HG03066 (cell line): Measurements from ENCODE around the gene AP2M1.
"Not testable (repeated sequence)": the region's sequence is repeated elsewhere in the genome, so short reads cannot be mapped to it uniquely, and the experiment has no call there.

ENCODE experiments used
- ATAC-seq: cut with Tn5 transposase; IDR thresholded peaks from one replicate; pipeline ENCODE4 v1.9.1; 2021; ENCODE audit warnings: low read depth; ENCODE audit not compliant: unreplicated experiment

AP2M1 gene

GRCh38 chr3:184174646-184175492 is at the start of gene AP2M1:
Gene AP2M1 (plus strand): TSS chr3:184174855. CDS start chr3:184176994, 2,139 bp downstream.
- ATAC-seq, result peak; percentile 98

- no peak for ATAC-seq
These were observed 48.6 kb upstream of the AP2M1 start for GRCh38 chr3:184126006-184126405.

GRCh38 chr3:184129012-184129411 is 45.6 kb upstream of the AP2M1 start:
- no peak for ATAC-seq

GRCh38 chr3:184132945-184133344 is 41.7 kb upstream of the AP2M1 start:
- no peak for ATAC-seq

GRCh38 chr3:184133840-184134745 is 40.6 kb upstream of the AP2M1 start:
- ATAC-seq, result no peak

- peak; percentile 11 for ATAC-seq
These were observed 39.9 kb upstream of the AP2M1 start for GRCh38 chr3:184134746-184135148.

GRCh38 chr3:184135149-184135910 is 39.3 kb upstream of the AP2M1 start, which contains the start of gene EIF2B5:
Gene EIF2B5 (plus strand): TSS chr3:184135358. CDS start chr3:184135386, 28 bp downstream.
- peak; percentile 88 for ATAC-seq

GRCh38 chr3:184135911-184136260 is 38.8 kb upstream of the AP2M1 start:
- ATAC-seq, result no peak

- no peak for ATAC-seq
These were observed 34.2 kb upstream of the AP2M1 start for GRCh38 chr3:184140436-184140835.

- ATAC-seq, result no peak
These were observed 32.5 kb upstream of the AP2M1 start for GRCh38 chr3:184142199-184142598.

- no peak for ATAC-seq
These were observed 31.3 kb upstream of the AP2M1 start for GRCh38 chr3:184143327-184143726.

GRCh38 chr3:184144505-184144904 is 30.1 kb upstream of the AP2M1 start:
- ATAC-seq, result no peak

- no peak for ATAC-seq
These were observed 29.5 kb upstream of the AP2M1 start for GRCh38 chr3:184145111-184145524.

- ATAC-seq, result no peak
These were observed 28.8 kb upstream of the AP2M1 start for GRCh38 chr3:184145751-184146270.

- no peak for ATAC-seq
These were observed 26.6 kb upstream of the AP2M1 start for GRCh38 chr3:184148076-184148475.

GRCh38 chr3:184149123-184149522 is 25.5 kb upstream of the AP2M1 start:
- ATAC-seq, result no peak

GRCh38 chr3:184149770-184150169 is 24.9 kb upstream of the AP2M1 start:
- ATAC-seq, result not testable (repeated sequence)

- peak; percentile 61 for ATAC-seq
These were observed 19.6 kb upstream of the AP2M1 start, which contains the start of gene DVL3 for GRCh38 chr3:184154885-184155643. Gene DVL3 (plus strand): TSS chr3:184155377. CDS start chr3:184155636, 259 bp downstream.
